ENCODE measurements around the gene FBXL13.

- TF ChIP-seq CTCF (IDR thresholded peaks at IDR 0.05) = no peak
- TF ChIP-seq POLR2A (IDR thresholded peaks at IDR 0.05) = no peak
These were observed 139.0 kb downstream of the FBXL13 start for GRCh38 chr7:102935450-102936115.
